SU-DHL-6 (cell line): Measurements from ENCODE around the gene EHD4.

ENCODE experiments used
- H2AFZ ChIP-seq: fragments of 200-600 bp; sonication (generic); 2 replicates; pipeline ENCODE4 v1.6.1; 2014; ENCODE audit warnings: low read depth, mild to moderate bottlenecking, moderate library complexity, mixed read lengths, antibody characterized with exemption, low read length; ENCODE audit not compliant: severe bottlenecking
- H3F3A ChIP-seq: fragments of 200-600 bp; shearing (Covaris generic); 2 replicates; pipeline ENCODE4 v1.6.0; 2016; ENCODE audit warnings: antibody characterized with exemption, mild to moderate bottlenecking; ENCODE audit not compliant: insufficient read depth
- H3K27ac ChIP-seq: fragments of 200-600 bp; sonication (generic); 2 replicates; pipeline ENCODE4 v1.5.1; 2016; ENCODE audit warnings: low read depth, mild to moderate bottlenecking, low read length, moderate library complexity, mixed read lengths
- H3K27me3 ChIP-seq: fragments of 200-600 bp; sonication (generic), shearing (Covaris generic); 2 replicates; pipeline ENCODE4 v1.6.0; 2014; ENCODE audit warnings: mild to moderate bottlenecking, low read length
- H3K36me3 ChIP-seq: fragments of 200-600 bp; sonication (generic); 2 replicates; pipeline ENCODE4 v1.6.1; 2014; ENCODE audit warnings: mild to moderate bottlenecking, low read length, mixed read lengths
- H3K4me2 ChIP-seq: fragments of 300-600, 200-600 bp; shearing (Covaris generic), sonication (generic); 2 replicates; pipeline ENCODE4 v1.6.0; 2014; ENCODE audit warnings: low read length, low read depth, mild to moderate bottlenecking; ENCODE audit not compliant: poor library complexity, severe bottlenecking
- H3K4me3 ChIP-seq: fragments of 200-600 bp; sonication (generic); 2 replicates; pipeline ENCODE4 v1.5.1; 2014; ENCODE audit warnings: antibody characterized with exemption, low read length, mild to moderate bottlenecking, mixed read lengths; ENCODE audit not compliant: insufficient read depth, poor library complexity, severe bottlenecking
- H3K79me2 ChIP-seq: fragments of 200-600 bp; sonication (generic); 2 replicates; pipeline ENCODE4 v1.6.1; 2014; ENCODE audit warnings: mild to moderate bottlenecking, low read length, moderate library complexity; ENCODE audit not compliant: insufficient read depth
- H3K9ac ChIP-seq: fragments of 200-600 bp; sonication (generic); 2 replicates; pipeline ENCODE4 v1.7.0; 2014; ENCODE audit warnings: mild to moderate bottlenecking, low read length
- H3K9me2 ChIP-seq: fragments of 200-600 bp; sonication (generic); replicated peaks from 2 replicates; pipeline ENCODE4 v1.6.1; 2014; ENCODE audit warnings: low read length; ENCODE audit not compliant: insufficient read depth
- H3K9me3 ChIP-seq: fragments of 200-600 bp; sonication (generic); 2 replicates; pipeline ENCODE4 v1.6.1; 2014; ENCODE audit warnings: low read length, mixed read lengths; ENCODE audit not compliant: insufficient read depth
- H4K20me1 ChIP-seq: fragments of 200-600 bp; sonication (generic); 2 replicates; pipeline ENCODE4 v1.6.1; 2014; ENCODE audit warnings: low read depth, mild to moderate bottlenecking, antibody characterized with exemption, low read length, moderate library complexity, mixed read lengths
- EZH2phosphoT487 ChIP-seq: fragments of 200-600 bp; sonication (generic), shearing (Covaris generic); conservative IDR thresholded peaks from 2 replicates; pipeline ENCODE4 v1.6.1; 2018; ENCODE audit warnings: mild to moderate bottlenecking, antibody characterized with exemption, low read length, moderate library complexity, mixed read lengths
- TF ChIP-seq, protein P1 (sequence below): fragments of 200-600 bp; sonication (generic); IDR thresholded peaks from one replicate; pipeline ENCODE4 v1.5.1; 2017; ENCODE audit warnings: antibody characterized with exemption, mild to moderate bottlenecking, low read length, moderate library complexity; ENCODE audit not compliant: insufficient read depth, poor library complexity, severe bottlenecking

Gene EHD4

GRCh38 chr15:41930221-41930866 is 42.0 kb downstream of the EHD4 start:
- Histone ChIP-seq H3K27me3 (no peaks in the 10 kb centered on the region), H3K9ac (no peak overlapping the region), H3F3A (no peaks in the 10 kb centered on the region), H3K27ac (no peak overlapping the region), H3K4me3 (no peak overlapping the region), H3K9me3 (no peaks in the 10 kb centered on the region), H4K20me1 (no peaks in the 10 kb centered on the region), H3K9me2 (no peaks in the 10 kb centered on the region), H3K79me2 (no peaks in the 10 kb centered on the region), H3K36me3 (no peaks in the 10 kb centered on the region), H3K4me2 (no peak overlapping the region), H2AFZ (no peak overlapping the region)
- TF ChIP-seq, protein P1, sequence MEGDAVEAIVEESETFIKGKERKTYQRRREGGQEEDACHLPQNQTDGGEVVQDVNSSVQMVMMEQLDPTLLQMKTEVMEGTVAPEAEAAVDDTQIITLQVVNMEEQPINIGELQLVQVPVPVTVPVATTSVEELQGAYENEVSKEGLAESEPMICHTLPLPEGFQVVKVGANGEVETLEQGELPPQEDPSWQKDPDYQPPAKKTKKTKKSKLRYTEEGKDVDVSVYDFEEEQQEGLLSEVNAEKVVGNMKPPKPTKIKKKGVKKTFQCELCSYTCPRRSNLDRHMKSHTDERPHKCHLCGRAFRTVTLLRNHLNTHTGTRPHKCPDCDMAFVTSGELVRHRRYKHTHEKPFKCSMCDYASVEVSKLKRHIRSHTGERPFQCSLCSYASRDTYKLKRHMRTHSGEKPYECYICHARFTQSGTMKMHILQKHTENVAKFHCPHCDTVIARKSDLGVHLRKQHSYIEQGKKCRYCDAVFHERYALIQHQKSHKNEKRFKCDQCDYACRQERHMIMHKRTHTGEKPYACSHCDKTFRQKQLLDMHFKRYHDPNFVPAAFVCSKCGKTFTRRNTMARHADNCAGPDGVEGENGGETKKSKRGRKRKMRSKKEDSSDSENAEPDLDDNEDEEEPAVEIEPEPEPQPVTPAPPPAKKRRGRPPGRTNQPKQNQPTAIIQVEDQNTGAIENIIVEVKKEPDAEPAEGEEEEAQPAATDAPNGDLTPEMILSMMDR: no peak
- no peak for TF ChIP-seq EZH2phosphoT487

DNA sequence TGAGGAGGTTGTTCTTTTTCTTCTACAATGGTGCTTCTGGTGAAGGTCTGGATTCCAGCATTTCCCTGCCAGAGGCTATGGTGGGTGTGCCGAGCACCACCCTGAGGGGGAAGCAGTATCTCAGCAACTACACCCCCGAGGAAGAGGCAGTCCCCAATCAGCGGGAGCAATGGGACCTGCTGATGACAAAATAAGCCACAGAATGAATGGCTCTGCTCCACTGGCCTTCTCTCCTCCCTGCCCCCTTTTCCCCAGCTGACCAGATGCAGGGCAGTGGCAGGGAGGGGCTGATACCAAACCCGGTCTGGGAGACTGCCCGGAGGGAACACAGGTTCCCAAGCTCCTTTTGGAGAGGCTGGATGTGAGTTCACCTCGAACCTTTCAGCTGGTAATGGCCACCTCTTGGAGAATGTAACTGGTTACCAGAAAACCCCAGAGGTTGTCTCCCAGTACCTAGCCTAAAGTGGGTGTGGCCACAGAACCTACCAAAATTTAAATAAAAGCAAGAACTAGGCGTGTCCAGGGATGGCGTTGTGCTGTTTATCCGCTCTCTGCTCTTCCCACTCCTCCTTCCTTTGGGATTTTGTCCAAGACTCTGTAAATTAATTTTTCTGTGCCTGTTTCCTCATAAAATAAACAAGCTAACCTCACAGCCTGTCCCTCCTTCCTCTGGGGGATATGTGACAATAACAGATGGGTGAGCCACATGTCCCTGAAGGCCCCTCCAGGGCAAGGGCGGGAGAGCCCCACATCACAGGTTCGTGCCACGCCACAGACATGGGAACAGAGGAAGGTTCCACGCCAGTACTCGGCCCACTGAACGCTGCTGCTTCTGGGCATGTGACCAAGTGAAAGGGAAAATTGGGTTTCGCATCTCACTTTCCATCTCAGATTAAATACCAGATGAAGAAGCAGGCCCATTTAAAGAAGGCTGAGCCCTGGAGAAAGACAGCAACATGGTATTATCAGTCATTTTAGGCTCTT is 43.4 kb downstream of the EHD4 start:
- Histone ChIP-seq H3K36me3 (no peaks in the 10 kb centered on the region), H3K9me2 (no peaks in the 10 kb centered on the region), H2AFZ (no peak overlapping the region), H3K79me2 (no peaks in the 10 kb centered on the region), H3F3A (no peaks in the 10 kb centered on the region), H4K20me1 (no peaks in the 10 kb centered on the region), H3K9ac (no peak overlapping the region), H3K4me3 (no peak overlapping the region), H3K9me3 (no peaks in the 10 kb centered on the region), H3K27ac (no peak overlapping the region), H3K27me3 (no peaks in the 10 kb centered on the region), H3K4me2 (no peak overlapping the region)
- TF ChIP-seq EZH2phosphoT487: no peak
- TF ChIP-seq, protein P1: no peak

GRCh38 chr15:41928100-41928499 is 44.3 kb downstream of the EHD4 start:
- no peak overlapping the region for H3K9ac ChIP-seq
- no peak overlapping the region for H3K27ac ChIP-seq
- H3K9me3 ChIP-seq: no peaks in the 10 kb centered on the region
- no peak for TF ChIP-seq EZH2phosphoT487
- TF ChIP-seq, protein P1: no peak
- H2AFZ ChIP-seq: no peak overlapping the region
- no peak overlapping the region for H3K4me2 ChIP-seq
- H3K79me2 ChIP-seq: no peaks in the 10 kb centered on the region
- no peaks in the 10 kb centered on the region for H4K20me1 ChIP-seq
- H3K9me2 ChIP-seq: no peaks in the 10 kb centered on the region
- no peaks in the 10 kb centered on the region for H3K27me3 ChIP-seq
- H3K4me3 ChIP-seq: no peak overlapping the region
- no peaks in the 10 kb centered on the region for H3K36me3 ChIP-seq
- no peaks in the 10 kb centered on the region for H3F3A ChIP-seq
